ENCODE results near the gene GRID1. TPM values are rescaled to one million over a fixed set of nuclear protein-coding genes. Genes with fewer than 3 reads are reported as not detected.
A peak's percentile ranks its signal among the peaks of the same experiment; 100 is the strongest.

Gene GRID1
- total and polyA plus RNA-seq, 10 of the 15 experiments (the other 5 are each of a cell fraction or from before 2014, with no cell fraction given) = 0.04 to 0.62 (median 0.08) TPM; not detected in 5

DNA sequence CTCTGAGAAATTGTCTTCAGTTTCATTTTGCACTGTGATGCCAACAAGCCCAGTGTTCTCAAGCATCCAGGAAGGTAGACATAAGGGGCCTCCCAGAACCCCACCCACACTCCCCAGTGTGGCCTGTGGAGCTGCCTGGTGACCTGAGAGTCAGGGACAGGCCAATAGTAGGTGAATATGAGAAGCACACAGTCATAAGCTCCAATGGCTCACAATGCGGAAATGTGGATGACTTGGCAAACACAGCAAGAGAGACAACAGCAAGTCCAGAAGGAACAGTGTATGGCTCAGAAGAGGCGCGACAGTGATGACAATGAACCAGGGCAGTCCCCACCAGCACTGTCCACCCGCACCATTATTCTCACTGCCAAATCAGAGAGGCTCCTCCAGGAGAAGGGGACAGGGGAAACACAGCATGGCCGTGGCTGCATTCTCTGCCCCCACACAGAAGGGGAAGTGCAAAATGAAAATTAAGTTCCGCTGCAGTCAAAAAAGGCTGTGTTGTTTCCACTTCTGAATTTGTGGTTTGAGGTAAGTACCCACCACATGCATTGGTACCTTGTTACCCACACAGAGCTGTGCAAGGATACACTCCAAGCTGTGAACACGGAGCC, 419.8 kb downstream of the GRID1 start (continued):
- TF ChIP-seq SRF (IDR thresholded peaks at IDR 0.05; ENCODE audit: low read depth in 2 of 2, low read length in 2 of 2) (peak in 1 of 2 experiments; percentile 76; a peak in 1 of 4 replicates), POLR2AphosphoS2 (IDR thresholded peaks at IDR 0.05; ENCODE audit: low read depth, low read length) (no peak), SUZ12 (IDR thresholded peaks at IDR 0.05; ENCODE audit: unreplicated experiment) (no peak), E2F8 (IDR thresholded peaks at IDR 0.05; ENCODE audit: low read depth, partially characterized antibody) (no peak), HDAC2 (IDR thresholded peaks at IDR 0.05) (no peak), ATF3 (IDR thresholded peaks at IDR 0.05; ENCODE audit: borderline replicate concordance, extremely low read depth, low read depth, low read length) (no peak), SMAD1 (IDR thresholded peaks at IDR 0.05; ENCODE audit: low read depth, partially characterized antibody) (no peak), SMARCA5 (IDR thresholded peaks at IDR 0.05) (peak; percentile 98), KAT2A (conservative IDR thresholded peaks at IDR 0.05; ENCODE audit: control insufficient read depth, low read depth, low read length) (no peak), FOS (IDR thresholded peaks at IDR 0.05; ENCODE audit: borderline replicate concordance, extremely low read depth, insufficient read length) (no peak), NR2C2 (IDR thresholded peaks at IDR 0.05; ENCODE audit: borderline replicate concordance, control insufficient read depth, insufficient read length, low read depth) (no peak)
- TF ChIP-seq, protein P1, sequence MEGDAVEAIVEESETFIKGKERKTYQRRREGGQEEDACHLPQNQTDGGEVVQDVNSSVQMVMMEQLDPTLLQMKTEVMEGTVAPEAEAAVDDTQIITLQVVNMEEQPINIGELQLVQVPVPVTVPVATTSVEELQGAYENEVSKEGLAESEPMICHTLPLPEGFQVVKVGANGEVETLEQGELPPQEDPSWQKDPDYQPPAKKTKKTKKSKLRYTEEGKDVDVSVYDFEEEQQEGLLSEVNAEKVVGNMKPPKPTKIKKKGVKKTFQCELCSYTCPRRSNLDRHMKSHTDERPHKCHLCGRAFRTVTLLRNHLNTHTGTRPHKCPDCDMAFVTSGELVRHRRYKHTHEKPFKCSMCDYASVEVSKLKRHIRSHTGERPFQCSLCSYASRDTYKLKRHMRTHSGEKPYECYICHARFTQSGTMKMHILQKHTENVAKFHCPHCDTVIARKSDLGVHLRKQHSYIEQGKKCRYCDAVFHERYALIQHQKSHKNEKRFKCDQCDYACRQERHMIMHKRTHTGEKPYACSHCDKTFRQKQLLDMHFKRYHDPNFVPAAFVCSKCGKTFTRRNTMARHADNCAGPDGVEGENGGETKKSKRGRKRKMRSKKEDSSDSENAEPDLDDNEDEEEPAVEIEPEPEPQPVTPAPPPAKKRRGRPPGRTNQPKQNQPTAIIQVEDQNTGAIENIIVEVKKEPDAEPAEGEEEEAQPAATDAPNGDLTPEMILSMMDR (IDR thresholded peaks at IDR 0.05 in 2 of 3, conservative IDR thresholded peaks at IDR 0.05 in 1 of 3; ENCODE audit: control insufficient read depth in 2 of 3, extremely low read depth in 1 of 3, insufficient read depth in 1 of 3, low read depth in 3 of 3, low read length in 3 of 3) = no peak
- TF ChIP-seq, protein P2, sequence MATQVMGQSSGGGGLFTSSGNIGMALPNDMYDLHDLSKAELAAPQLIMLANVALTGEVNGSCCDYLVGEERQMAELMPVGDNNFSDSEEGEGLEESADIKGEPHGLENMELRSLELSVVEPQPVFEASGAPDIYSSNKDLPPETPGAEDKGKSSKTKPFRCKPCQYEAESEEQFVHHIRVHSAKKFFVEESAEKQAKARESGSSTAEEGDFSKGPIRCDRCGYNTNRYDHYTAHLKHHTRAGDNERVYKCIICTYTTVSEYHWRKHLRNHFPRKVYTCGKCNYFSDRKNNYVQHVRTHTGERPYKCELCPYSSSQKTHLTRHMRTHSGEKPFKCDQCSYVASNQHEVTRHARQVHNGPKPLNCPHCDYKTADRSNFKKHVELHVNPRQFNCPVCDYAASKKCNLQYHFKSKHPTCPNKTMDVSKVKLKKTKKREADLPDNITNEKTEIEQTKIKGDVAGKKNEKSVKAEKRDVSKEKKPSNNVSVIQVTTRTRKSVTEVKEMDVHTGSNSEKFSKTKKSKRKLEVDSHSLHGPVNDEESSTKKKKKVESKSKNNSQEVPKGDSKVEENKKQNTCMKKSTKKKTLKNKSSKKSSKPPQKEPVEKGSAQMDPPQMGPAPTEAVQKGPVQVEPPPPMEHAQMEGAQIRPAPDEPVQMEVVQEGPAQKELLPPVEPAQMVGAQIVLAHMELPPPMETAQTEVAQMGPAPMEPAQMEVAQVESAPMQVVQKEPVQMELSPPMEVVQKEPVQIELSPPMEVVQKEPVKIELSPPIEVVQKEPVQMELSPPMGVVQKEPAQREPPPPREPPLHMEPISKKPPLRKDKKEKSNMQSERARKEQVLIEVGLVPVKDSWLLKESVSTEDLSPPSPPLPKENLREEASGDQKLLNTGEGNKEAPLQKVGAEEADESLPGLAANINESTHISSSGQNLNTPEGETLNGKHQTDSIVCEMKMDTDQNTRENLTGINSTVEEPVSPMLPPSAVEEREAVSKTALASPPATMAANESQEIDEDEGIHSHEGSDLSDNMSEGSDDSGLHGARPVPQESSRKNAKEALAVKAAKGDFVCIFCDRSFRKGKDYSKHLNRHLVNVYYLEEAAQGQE (IDR thresholded peaks at IDR 0.05; ENCODE audit: low read depth, low read length) = no peak
- TF ChIP-seq, protein P3, sequence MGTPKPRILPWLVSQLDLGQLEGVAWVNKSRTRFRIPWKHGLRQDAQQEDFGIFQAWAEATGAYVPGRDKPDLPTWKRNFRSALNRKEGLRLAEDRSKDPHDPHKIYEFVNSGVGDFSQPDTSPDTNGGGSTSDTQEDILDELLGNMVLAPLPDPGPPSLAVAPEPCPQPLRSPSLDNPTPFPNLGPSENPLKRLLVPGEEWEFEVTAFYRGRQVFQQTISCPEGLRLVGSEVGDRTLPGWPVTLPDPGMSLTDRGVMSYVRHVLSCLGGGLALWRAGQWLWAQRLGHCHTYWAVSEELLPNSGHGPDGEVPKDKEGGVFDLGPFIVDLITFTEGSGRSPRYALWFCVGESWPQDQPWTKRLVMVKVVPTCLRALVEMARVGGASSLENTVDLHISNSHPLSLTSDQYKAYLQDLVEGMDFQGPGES (IDR thresholded peaks at IDR 0.05) = no peak
- TF ChIP-seq, protein P4, sequence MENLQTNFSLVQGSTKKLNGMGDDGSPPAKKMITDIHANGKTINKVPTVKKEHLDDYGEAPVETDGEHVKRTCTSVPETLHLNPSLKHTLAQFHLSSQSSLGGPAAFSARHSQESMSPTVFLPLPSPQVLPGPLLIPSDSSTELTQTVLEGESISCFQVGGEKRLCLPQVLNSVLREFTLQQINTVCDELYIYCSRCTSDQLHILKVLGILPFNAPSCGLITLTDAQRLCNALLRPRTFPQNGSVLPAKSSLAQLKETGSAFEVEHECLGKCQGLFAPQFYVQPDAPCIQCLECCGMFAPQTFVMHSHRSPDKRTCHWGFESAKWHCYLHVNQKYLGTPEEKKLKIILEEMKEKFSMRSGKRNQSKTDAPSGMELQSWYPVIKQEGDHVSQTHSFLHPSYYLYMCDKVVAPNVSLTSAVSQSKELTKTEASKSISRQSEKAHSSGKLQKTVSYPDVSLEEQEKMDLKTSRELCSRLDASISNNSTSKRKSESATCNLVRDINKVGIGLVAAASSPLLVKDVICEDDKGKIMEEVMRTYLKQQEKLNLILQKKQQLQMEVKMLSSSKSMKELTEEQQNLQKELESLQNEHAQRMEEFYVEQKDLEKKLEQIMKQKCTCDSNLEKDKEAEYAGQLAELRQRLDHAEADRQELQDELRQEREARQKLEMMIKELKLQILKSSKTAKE (IDR thresholded peaks at IDR 0.05; ENCODE audit: low read depth, poor library complexity, severe bottlenecking) = peak; percentile 17
